HEK293 (cell line): ENCODE measurements around the gene NOX3.

ENCODE experiments used
- CTCF ChIP-seq: fragments of 450-650 bp; formaldehyde crosslinking; IDR thresholded peaks from 2 replicates; pipeline ENCODE4 v1.5.1; 2016; ENCODE audit warnings: missing biosample characterization, missing genetic modification characterization
- REST ChIP-seq: fragments of 450-650 bp; formaldehyde crosslinking; IDR thresholded peaks from 2 replicates; pipeline ENCODE4 v1.5.1; 2016; ENCODE audit warnings: missing biosample characterization, missing genetic modification characterization
- SALL2 ChIP-seq: fragments of 450-650 bp; formaldehyde crosslinking; IDR thresholded peaks from 2 replicates; pipeline ENCODE4 v1.5.0; 2017; ENCODE audit warnings: missing biosample characterization, mild to moderate bottlenecking, missing genetic modification characterization, borderline replicate concordance
- TCF7L2 ChIP-seq: IDR thresholded peaks from 2 replicates; pipeline ENCODE4 v1.6.1; 2011; ENCODE audit warnings: low read depth, mild to moderate bottlenecking, inconsistent platforms, low read length, moderate library complexity, borderline replicate concordance
- ZBTB49 ChIP-seq: fragments of 450-650 bp; formaldehyde crosslinking; IDR thresholded peaks from 2 replicates; pipeline ENCODE4 v1.5.1; 2016; ENCODE audit warnings: missing biosample characterization, missing genetic modification characterization, low read depth
- ZNF157 ChIP-seq: fragments of 450-650 bp; formaldehyde crosslinking; IDR thresholded peaks from 2 replicates; pipeline ENCODE4 v1.5.1; 2016; ENCODE audit warnings: missing biosample characterization, missing genetic modification characterization
- ZNF175 ChIP-seq: fragments of 450-650 bp; formaldehyde crosslinking; IDR thresholded peaks from 2 replicates; pipeline ENCODE4 v1.5.1; 2016; ENCODE audit warnings: missing biosample characterization, missing genetic modification characterization
- ZNF280C ChIP-seq: fragments of 450-650 bp; formaldehyde crosslinking; IDR thresholded peaks from 2 replicates; pipeline ENCODE4 v1.5.1; 2016; ENCODE audit warnings: missing biosample characterization, missing genetic modification characterization
- ZNF530 ChIP-seq: fragments of 450-650 bp; formaldehyde crosslinking; IDR thresholded peaks from 2 replicates; pipeline ENCODE4 v1.5.1; 2016; ENCODE audit warnings: low read depth, missing biosample characterization, missing genetic modification characterization
- ZNF768 ChIP-seq: fragments of 450-650 bp; formaldehyde crosslinking; IDR thresholded peaks from 2 replicates; pipeline ENCODE4 v1.5.1; 2018; ENCODE audit warnings: missing biosample characterization, mild to moderate bottlenecking, missing genetic modification characterization
- ZNF830 ChIP-seq: fragments of 450-650 bp; IDR thresholded peaks from 2 replicates; pipeline ENCODE4 v1.5.0; 2018; ENCODE audit warnings: missing biosample characterization, missing genetic modification characterization, low read depth, mild to moderate bottlenecking, moderate library complexity
- ZSCAN18 ChIP-seq: fragments of 450-650 bp; formaldehyde crosslinking; IDR thresholded peaks from 2 replicates; pipeline ENCODE4 v1.5.1; 2016; ENCODE audit warnings: missing biosample characterization, missing genetic modification characterization
- TF ChIP-seq, protein P1 (sequence below): fragments of 450-650 bp; formaldehyde crosslinking; IDR thresholded peaks from 2 replicates; pipeline ENCODE4 v1.5.1; 2016; ENCODE audit warnings: missing biosample characterization, missing genetic modification characterization

DNA sequence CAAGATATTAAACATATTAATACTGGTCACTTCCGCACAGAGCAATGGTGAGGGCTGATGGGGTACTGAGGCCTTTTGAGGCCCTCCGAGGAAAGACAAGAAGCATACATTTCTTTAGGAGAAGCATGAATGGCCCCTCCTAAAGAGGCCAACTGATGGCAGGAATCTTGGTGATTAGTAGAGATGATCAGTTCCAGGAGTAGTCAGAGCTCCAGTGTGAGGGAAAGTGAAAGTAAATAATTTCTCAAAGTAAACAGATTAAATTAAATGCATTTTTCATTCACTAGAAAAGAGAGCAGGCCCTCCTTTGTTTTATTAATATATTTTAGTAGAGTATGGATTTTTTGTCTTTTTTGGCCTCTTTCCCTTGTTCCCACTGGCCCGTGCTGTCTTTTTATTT lies 38.2 kb downstream of the NOX3 start:
- TF ChIP-seq TCF7L2 (no peak), ZNF768 (no peak), ZNF280C (no peak), ZSCAN18 (tag by site-specific recombination) (no peak), REST (tag by site-specific recombination) (no peak), SALL2 (no peak), ZNF530 (no peak), ZNF175 (tag by site-specific recombination) (no peak), CTCF (tag by site-specific recombination) (no peak), ZBTB49 (no peak), ZNF157 (tag by site-specific recombination) (no peak), ZNF830 (tag by site-specific recombination) (no peak)
- TF ChIP-seq, protein P1, sequence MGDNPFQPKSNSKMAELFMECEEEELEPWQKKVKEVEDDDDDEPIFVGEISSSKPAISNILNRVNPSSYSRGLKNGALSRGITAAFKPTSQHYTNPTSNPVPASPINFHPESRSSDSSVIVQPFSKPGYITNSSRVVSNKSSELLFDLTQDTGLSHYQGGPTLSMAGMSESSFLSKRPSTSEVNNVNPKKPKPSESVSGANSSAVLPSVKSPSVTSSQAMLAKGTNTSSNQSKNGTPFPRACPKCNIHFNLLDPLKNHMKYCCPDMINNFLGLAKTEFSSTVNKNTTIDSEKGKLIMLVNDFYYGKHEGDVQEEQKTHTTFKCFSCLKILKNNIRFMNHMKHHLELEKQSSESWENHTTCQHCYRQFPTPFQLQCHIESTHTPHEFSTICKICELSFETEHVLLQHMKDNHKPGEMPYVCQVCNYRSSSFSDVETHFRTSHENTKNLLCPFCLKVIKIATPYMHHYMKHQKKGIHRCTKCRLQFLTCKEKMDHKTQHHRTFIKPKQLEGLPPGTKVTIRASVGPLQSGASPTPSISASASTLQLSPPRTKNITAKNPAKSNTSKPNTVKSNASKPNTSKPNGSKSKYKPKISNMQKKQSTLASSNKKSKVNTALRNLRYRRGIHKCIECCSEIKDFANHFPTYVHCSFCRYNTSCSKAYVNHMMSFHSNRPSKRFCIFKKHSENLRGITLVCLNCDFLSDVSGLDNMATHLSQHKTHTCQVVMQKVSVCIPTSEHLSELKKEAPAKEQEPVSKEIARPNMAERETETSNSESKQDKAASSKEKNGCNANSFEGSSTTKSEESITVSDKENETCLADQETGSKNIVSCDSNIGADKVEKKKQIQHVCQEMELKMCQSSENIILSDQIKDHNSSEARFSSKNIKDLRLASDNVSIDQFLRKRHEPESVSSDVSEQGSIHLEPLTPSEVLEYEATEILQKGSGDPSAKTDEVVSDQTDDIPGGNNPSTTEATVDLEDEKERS = no peak
